DOHH2 (cell line): Measurements from ENCODE around the gene ENOX1.

Source experiments
- H3F3A ChIP-seq: fragments of 200-600 bp; sonication (generic), shearing (Covaris generic); 2 replicates; pipeline ENCODE4 v1.6.0; 2016; ENCODE audit warnings: antibody characterized with exemption, mild to moderate bottlenecking; ENCODE audit not compliant: control insufficient read depth, insufficient read depth
- H3K27ac ChIP-seq: fragments of 200-600 bp; sonication (generic); 2 replicates; pipeline ENCODE4 v1.5.1; 2014; ENCODE audit warnings: low read depth, mild to moderate bottlenecking, low read length, moderate library complexity
- H3K27me3 ChIP-seq: fragments of 200-600 bp; sonication (generic); 2 replicates; pipeline ENCODE4 v1.6.1; 2014; ENCODE audit warnings: mild to moderate bottlenecking, low read length, mixed read lengths; ENCODE audit not compliant: control insufficient read depth
- H3K36me3 ChIP-seq: fragments of 200-600 bp; sonication (generic); 2 replicates; pipeline ENCODE4 v1.6.1; 2014; ENCODE audit warnings: mild to moderate bottlenecking, low read length, moderate library complexity, mixed read lengths; ENCODE audit not compliant: control insufficient read depth
- H3K4me1 ChIP-seq: fragments of 200-600 bp; sonication (generic); 2 replicates; pipeline ENCODE4 v1.6.1; 2014; ENCODE audit warnings: mild to moderate bottlenecking, low read length, mixed read lengths; ENCODE audit not compliant: control insufficient read depth
- H3K4me2 ChIP-seq: fragments of 200-600 bp; sonication (generic); 2 replicates; pipeline ENCODE4 v1.6.0; 2014; ENCODE audit warnings: mild to moderate bottlenecking, low read length, moderate library complexity
- H3K4me3 ChIP-seq: fragments of 200-600 bp; sonication (generic); 2 replicates; pipeline ENCODE4 v1.5.1; 2014; ENCODE audit warnings: mild to moderate bottlenecking, low read length, mixed read lengths
- H3K79me2 ChIP-seq: fragments of 200-600 bp; sonication (generic); 2 replicates; pipeline ENCODE4 v1.6.1; 2014; ENCODE audit warnings: mild to moderate bottlenecking, low read length, mixed read lengths; ENCODE audit not compliant: control insufficient read depth
- H3K9me2 ChIP-seq: fragments of 200-600 bp; sonication (generic); replicated peaks from 2 replicates; pipeline ENCODE4 v1.6.1; 2014; ENCODE audit warnings: mild to moderate bottlenecking, low read length, mixed read lengths; ENCODE audit not compliant: control insufficient read depth
- H3K9me3 ChIP-seq: fragments of 200-600 bp; sonication (generic); 2 replicates; pipeline ENCODE4 v1.6.1; 2014; ENCODE audit warnings: antibody characterized with exemption, low read length, mixed read lengths; ENCODE audit not compliant: control insufficient read depth, insufficient read depth
- H4K20me1 ChIP-seq: fragments of 200-600 bp; sonication (generic); 2 replicates; pipeline ENCODE4 v1.6.0; 2014; ENCODE audit warnings: low read depth, mild to moderate bottlenecking, antibody characterized with exemption, low read length, moderate library complexity; ENCODE audit not compliant: control insufficient read depth, insufficient read depth
- EZH2phosphoT487 ChIP-seq: fragments of 200-600 bp; sonication (generic); IDR thresholded peaks from 2 replicates; pipeline ENCODE4 v1.6.1; 2017; ENCODE audit warnings: borderline replicate concordance, mild to moderate bottlenecking, antibody characterized with exemption, low read length, moderate library complexity, mixed read lengths
- TF ChIP-seq, protein P1 (sequence below): fragments of 200-600 bp; sonication (generic); IDR thresholded peaks from one replicate; pipeline ENCODE4 v1.5.1; 2014; ENCODE audit warnings: antibody characterized with exemption, mild to moderate bottlenecking, low read depth, low read length; ENCODE audit not compliant: poor library complexity, severe bottlenecking

The ENOX1 gene

DNA sequence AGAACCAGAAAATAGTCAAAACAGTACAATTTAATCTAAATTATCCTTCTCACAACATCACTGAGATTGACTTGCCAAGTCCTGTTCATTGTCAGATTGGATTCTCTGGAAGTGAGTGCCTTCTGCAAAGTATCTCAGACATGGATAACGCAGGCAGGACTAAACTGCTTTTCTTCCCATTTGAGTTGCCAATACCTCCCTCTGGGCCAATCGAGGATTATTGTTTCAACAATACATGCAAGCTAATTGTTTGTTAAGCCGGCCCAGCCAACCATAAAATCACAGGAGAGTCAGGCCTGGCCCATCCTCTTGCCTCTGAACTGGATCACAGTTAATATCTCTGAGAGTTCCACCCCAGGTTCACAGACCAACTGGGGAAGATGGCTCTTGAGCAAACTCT lies 240.0 kb downstream of the ENOX1 start:
- H3K27me3 ChIP-seq: no peaks in the 10 kb centered on the region; the same call in 1 of the 2 replicates
- TF ChIP-seq, protein P1, sequence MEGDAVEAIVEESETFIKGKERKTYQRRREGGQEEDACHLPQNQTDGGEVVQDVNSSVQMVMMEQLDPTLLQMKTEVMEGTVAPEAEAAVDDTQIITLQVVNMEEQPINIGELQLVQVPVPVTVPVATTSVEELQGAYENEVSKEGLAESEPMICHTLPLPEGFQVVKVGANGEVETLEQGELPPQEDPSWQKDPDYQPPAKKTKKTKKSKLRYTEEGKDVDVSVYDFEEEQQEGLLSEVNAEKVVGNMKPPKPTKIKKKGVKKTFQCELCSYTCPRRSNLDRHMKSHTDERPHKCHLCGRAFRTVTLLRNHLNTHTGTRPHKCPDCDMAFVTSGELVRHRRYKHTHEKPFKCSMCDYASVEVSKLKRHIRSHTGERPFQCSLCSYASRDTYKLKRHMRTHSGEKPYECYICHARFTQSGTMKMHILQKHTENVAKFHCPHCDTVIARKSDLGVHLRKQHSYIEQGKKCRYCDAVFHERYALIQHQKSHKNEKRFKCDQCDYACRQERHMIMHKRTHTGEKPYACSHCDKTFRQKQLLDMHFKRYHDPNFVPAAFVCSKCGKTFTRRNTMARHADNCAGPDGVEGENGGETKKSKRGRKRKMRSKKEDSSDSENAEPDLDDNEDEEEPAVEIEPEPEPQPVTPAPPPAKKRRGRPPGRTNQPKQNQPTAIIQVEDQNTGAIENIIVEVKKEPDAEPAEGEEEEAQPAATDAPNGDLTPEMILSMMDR: no peak
- no peak for TF ChIP-seq EZH2phosphoT487
- H3K9me3 ChIP-seq: no peaks in the 10 kb centered on the region
- no peaks in the 10 kb centered on the region for H3K36me3 ChIP-seq
- H3K4me1 ChIP-seq: no peaks in the 10 kb centered on the region
- no peak overlapping the region for H3K4me2 ChIP-seq
- no peak overlapping the region for H3K27ac ChIP-seq
- H3K79me2 ChIP-seq: no peaks in the 10 kb centered on the region
- no peaks in the 10 kb centered on the region for H3K9me2 ChIP-seq
- no peak overlapping the region for H3K4me3 ChIP-seq
- H4K20me1 ChIP-seq: no peaks in the 10 kb centered on the region
- no peaks in the 10 kb centered on the region for H3F3A ChIP-seq

DNA sequence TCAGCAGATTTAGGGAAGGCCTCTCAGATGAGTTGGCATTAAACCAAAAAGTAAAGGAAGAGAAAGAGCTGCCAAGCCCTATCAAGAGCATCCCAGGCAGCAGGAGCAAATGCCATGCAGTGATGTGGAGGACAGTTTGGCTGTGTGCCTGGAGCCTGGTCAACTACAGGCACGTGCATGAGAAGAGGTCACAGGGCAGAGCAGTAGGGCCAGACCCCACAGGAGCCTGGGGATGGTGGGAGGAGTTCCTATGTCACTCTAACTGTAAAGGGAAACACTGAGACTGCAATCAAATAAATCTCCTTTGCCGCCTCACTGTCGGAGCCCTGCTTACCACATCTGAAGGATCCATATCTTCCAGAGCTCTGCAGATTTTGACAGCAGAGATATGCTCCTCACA lies 240.5 kb downstream of the ENOX1 start:
- Histone ChIP-seq H3K79me2 (no peaks in the 10 kb centered on the region), H3K36me3 (no peaks in the 10 kb centered on the region), H4K20me1 (no peaks in the 10 kb centered on the region), H3K4me2 (no peak overlapping the region), H3K9me3 (no peaks in the 10 kb centered on the region), H3K4me3 (no peak overlapping the region), H3F3A (no peaks in the 10 kb centered on the region), H3K27me3 (no peaks in the 10 kb centered on the region; the same call in 1 of the 2 replicates), H3K4me1 (no peaks in the 10 kb centered on the region), H3K9me2 (no peaks in the 10 kb centered on the region), H3K27ac (no peak overlapping the region)
- TF ChIP-seq, protein P1: no peak
- TF ChIP-seq EZH2phosphoT487: no peak

DNA sequence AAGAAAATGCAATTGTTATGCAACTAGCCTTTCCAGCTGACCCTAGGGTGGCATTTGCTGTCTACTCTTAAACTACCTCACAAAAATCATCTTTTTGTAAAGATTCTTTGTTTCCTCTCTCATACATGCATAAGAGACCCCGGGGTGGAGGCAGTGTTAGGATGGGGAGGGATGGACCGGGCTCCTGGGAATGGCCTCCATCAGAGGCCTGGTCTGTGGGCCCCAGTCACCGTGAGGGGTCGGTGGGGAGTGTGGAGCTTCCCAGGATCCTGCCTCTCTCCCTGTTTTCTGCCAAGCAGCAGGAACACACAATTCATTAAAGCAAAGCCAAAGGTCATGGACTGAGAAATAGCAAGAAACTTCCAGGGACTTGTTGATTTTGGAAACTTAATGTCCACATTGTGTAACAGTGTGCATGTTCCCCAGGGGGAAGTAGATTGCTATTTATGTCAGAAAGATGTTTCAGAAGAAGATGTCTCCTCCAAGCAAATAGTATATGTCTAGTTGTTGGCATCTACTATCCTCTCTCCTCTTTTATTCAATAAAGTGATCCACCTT lies 241.4 kb downstream of the ENOX1 start:
- Histone ChIP-seq H4K20me1 (no peaks in the 10 kb centered on the region), H3K4me3 (no peak overlapping the region), H3K9me2 (no peaks in the 10 kb centered on the region), H3K36me3 (no peaks in the 10 kb centered on the region), H3K9me3 (no peaks in the 10 kb centered on the region), H3K27me3 (no peaks in the 10 kb centered on the region; the same call in 1 of the 2 replicates), H3K79me2 (no peaks in the 10 kb centered on the region), H3F3A (no peaks in the 10 kb centered on the region), H3K27ac (no peak overlapping the region), H3K4me2 (no peak overlapping the region), H3K4me1 (no peaks in the 10 kb centered on the region)
- TF ChIP-seq EZH2phosphoT487: no peak
- TF ChIP-seq, protein P1: no peak
